Measurements from ENCODE around the gene FAM135A. TPM values are rescaled to one million over a fixed set of nuclear protein-coding genes. Genes with fewer than 3 reads are reported as not detected.
"Not testable (repeated sequence)": the region's sequence is repeated elsewhere in the genome, so short reads cannot be mapped to it uniquely, and the experiment has no call there.

Gene FAM135A
- total and polyA plus RNA-seq, 4 donors, result 6.9 to 25.7 (median 16.1) TPM

DNA sequence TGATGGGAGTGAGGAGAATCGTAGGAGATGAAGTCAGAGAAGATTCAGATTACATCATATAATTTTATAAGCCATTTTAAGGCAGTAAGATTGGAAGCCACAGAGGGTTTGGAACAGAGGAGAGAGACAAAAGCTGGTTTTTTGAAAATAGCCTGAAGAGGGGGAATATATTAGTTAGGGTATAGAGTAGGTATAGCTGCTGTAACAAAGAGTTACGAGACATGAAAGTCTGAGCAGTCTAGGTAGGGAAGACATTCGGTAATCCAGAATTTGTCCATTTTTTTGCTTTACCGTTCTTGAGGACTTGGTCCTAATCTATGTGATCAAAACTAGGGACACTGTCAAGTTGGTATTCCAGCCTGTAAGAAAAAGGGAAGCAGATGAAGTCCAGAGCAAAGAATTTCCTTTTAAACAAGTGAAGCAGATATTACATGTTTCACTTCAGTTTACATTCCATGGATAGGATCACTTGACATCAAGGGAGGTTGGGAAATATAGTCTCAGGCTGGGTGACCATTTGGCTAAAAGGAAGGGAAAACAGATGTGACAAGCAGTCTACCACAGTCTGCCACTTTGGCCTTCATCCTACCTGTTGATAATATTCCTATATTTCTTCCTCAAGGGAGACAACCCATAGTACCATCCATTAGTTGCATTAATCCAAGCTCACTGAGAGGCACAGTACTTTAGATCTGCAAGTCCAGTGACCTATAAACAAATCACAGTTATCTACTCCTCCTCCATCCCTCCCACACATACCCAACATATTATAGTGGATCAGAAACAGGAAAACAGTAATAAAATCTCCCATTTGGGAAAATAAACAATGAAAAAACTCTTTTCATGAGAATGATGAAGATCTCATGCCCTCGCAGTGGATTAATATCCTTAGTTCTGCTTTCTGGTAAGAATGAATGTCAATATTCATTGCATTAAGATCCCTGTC lies 10.2 kb downstream of the FAM135A start:
- H3K4me1 ChIP-seq (ENCODE audit: control insufficient read depth in 1 of 2, insufficient read depth in 2 of 2, low read length in 2 of 2), result no peaks in the 10 kb centered on the region
- no peaks in the 10 kb centered on the region for H3K9me3 ChIP-seq (ENCODE audit: control insufficient read depth, low read length)
- H3K4me3 ChIP-seq (ENCODE audit: low read length in 2 of 2), result no peak overlapping the region
- WGBS, 2 donors, result 92% methylated on average over 5 of the region's 5 CpGs
- intact Hi-C loops (cut with DNase I), result no loop called here
- ATAC-seq (ENCODE audit: low FRiP score) (no peak), DNase-seq (no peak)
- H3K27me3 ChIP-seq (ENCODE audit: control insufficient read depth in 1 of 2, insufficient read depth in 2 of 2, low read length in 1 of 2), result no peaks in the 10 kb centered on the region
- peaks cover 3% of the 10 kb centered on the region in 2 donors for H3K36me3 ChIP-seq (ENCODE audit: control insufficient read depth in 1 of 2, insufficient read depth in 2 of 2, low read length in 1 of 2)
- H3K27ac ChIP-seq (ENCODE audit: low read depth in 1 of 2, low read length in 2 of 2), result no peak overlapping the region

DNA sequence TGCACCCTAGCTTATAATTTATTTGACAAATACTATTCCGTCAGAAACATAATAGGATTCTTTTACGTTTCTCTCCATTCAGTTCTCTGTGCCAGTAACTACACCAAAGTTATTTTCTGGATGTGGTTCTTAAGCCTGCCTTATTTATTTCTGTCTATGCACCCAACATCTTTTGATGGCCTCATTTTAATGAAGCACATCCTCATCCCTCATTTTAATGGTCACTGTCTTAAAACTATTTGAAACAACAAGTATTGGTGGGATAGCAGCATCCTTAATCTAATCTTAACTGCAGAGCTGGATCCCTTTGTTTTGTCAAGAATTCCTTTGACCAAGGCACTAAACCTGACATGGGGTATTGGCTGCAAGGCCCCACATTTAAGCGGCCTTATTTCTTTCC lies 11.0 kb downstream of the FAM135A start:
- H3K9me3 ChIP-seq (ENCODE audit: control insufficient read depth, low read length), result no peaks in the 10 kb centered on the region
- no peak overlapping the region for H3K4me3 ChIP-seq (ENCODE audit: low read length in 2 of 2)
- H3K4me1 ChIP-seq (ENCODE audit: control insufficient read depth in 1 of 2, insufficient read depth in 2 of 2, low read length in 2 of 2), result no peaks in the 10 kb centered on the region
- 80 to 85% methylated on average over 3 of the region's 3 CpGs for WGBS, 2 donors
- H3K27me3 ChIP-seq (ENCODE audit: control insufficient read depth in 1 of 2, insufficient read depth in 2 of 2, low read length in 1 of 2), result no peaks in the 10 kb centered on the region
- ATAC-seq (ENCODE audit: low FRiP score) (no peak), DNase-seq (no peak)
- H3K27ac ChIP-seq (ENCODE audit: low read depth in 1 of 2, low read length in 2 of 2), result no peak overlapping the region
- H3K36me3 ChIP-seq (ENCODE audit: control insufficient read depth in 1 of 2, insufficient read depth in 2 of 2, low read length in 1 of 2), result peaks cover 0 to 3% of the 10 kb centered on the region in 2 donors
- intact Hi-C loops (cut with DNase I), result no loop called here

DNA sequence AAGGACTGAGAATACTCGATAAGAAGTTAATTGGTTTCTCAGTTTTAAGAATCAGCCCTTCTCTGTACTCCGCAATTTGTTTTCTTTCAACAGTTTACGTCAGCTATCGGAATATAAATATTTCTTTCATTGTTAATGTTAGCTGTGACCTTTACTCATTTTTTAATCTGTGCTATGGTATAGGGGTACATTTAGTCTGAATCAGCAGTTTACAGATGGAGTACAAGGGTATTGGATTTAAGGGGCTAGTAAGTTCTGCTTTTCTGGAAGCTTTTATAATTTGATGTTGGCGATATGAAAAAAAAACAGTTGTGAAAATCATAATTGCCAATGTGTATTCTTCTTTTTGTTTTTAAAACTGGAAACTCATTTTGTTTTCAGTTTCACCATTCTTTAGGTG lies 23.0 kb downstream of the FAM135A start:
- Histone ChIP-seq H3K4me1 (ENCODE audit: control insufficient read depth in 1 of 2, insufficient read depth in 2 of 2, low read length in 2 of 2) (no peaks in the 10 kb centered on the region), H3K27ac (ENCODE audit: low read depth in 1 of 2, low read length in 2 of 2) (no peak overlapping the region), H3K27me3 (ENCODE audit: control insufficient read depth in 1 of 2, insufficient read depth in 2 of 2, low read length in 1 of 2) (no peaks in the 10 kb centered on the region), H3K36me3 (ENCODE audit: control insufficient read depth in 1 of 2, insufficient read depth in 2 of 2, low read length in 1 of 2) (no peaks in the 10 kb centered on the region), H3K9me3 (ENCODE audit: control insufficient read depth, low read length) (peaks cover 1% of the 10 kb centered on the region), H3K4me3 (ENCODE audit: low read length in 2 of 2) (no peak overlapping the region)
- 92 to 97% methylated on average over 5 of the region's 5 CpGs for WGBS, 2 donors
- DNase-seq, result no peak
- intact Hi-C loops (cut with DNase I), result no loop called here
- no peak for ATAC-seq (ENCODE audit: low FRiP score)

GRCh38 chr6:70445001-70445400 lies 31.7 kb downstream of the FAM135A start:
- intact Hi-C loops (cut with DNase I), result no loop called here
- H3K9me3 ChIP-seq (ENCODE audit: control insufficient read depth, low read length), result no peaks in the 10 kb centered on the region
- no peaks in the 10 kb centered on the region for H3K36me3 ChIP-seq (ENCODE audit: control insufficient read depth in 1 of 2, insufficient read depth in 2 of 2, low read length in 1 of 2)
- no peak overlapping the region for H3K27ac ChIP-seq (ENCODE audit: low read depth in 1 of 2, low read length in 2 of 2)
- H3K4me3 ChIP-seq (ENCODE audit: low read length in 2 of 2), result no peak overlapping the region
- 86 to 94% methylated on average over 2 of the region's 2 CpGs for WGBS, 2 donors
- no peaks in the 10 kb centered on the region for H3K4me1 ChIP-seq (ENCODE audit: control insufficient read depth in 1 of 2, insufficient read depth in 2 of 2, low read length in 2 of 2)
- ATAC-seq (ENCODE audit: low FRiP score), result no peak
- no peak for DNase-seq
- no peaks in the 10 kb centered on the region for H3K27me3 ChIP-seq (ENCODE audit: control insufficient read depth in 1 of 2, insufficient read depth in 2 of 2, low read length in 1 of 2)

DNA sequence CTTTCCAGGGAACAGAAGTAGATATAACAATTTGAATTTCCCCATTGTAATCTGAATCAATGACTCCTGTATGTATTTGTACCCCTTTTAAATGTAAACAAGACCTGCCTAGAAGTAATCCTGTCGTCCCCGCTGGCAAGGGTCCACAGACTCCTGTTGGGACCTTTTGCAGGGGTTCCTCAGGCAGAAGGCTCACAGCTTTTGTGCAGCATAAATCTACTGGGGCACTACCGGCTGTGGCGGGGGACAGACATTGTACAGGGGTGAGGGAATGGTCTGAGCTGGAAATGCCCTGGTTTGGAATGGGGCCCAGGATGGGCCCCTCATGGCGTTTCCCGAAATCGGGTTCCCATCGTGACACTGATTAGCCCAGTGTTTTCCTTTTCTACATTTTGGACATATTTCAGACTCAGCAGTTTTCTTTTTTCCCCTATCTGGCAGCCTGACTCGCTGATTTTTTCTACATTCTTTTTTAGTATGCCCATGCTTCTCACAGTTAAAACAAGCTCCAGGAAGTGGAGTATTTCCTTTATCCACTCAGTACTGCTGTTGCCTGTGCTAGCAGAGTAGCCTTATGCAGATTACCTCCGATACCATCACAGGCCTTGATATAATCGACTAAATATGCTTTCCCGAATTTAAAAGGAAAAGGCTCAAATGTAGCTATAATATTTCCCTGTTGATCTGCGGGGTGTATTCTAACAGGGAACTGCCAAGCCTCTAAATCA lies 34.2 kb downstream of the FAM135A start:
- H3K4me1 ChIP-seq (ENCODE audit: control insufficient read depth in 1 of 2, insufficient read depth in 2 of 2, low read length in 2 of 2); DNase-seq; intact Hi-C loops (cut with DNase I); H3K27me3 ChIP-seq (ENCODE audit: control insufficient read depth in 1 of 2, insufficient read depth in 2 of 2, low read length in 1 of 2); H3K9me3 ChIP-seq (ENCODE audit: control insufficient read depth, low read length); H3K36me3 ChIP-seq (ENCODE audit: control insufficient read depth in 1 of 2, insufficient read depth in 2 of 2, low read length in 1 of 2); ATAC-seq (ENCODE audit: low FRiP score); H3K4me3 ChIP-seq (ENCODE audit: low read length in 2 of 2): not testable (repeated sequence)
- peak overlapping the region in 1 of 2 donors; percentile 44 for H3K27ac ChIP-seq (ENCODE audit: low read depth in 1 of 2, low read length in 2 of 2)
- 5 to 11% methylated on average over 13 of the region's 13 CpGs for WGBS, 2 donors

- H3K27me3 ChIP-seq (ENCODE audit: control insufficient read depth in 1 of 2, insufficient read depth in 2 of 2, low read length in 1 of 2); H3K4me1 ChIP-seq (ENCODE audit: control insufficient read depth in 1 of 2, insufficient read depth in 2 of 2, low read length in 2 of 2); intact Hi-C loops (cut with DNase I); ATAC-seq (ENCODE audit: low FRiP score); H3K36me3 ChIP-seq (ENCODE audit: control insufficient read depth in 1 of 2, insufficient read depth in 2 of 2, low read length in 1 of 2); DNase-seq; H3K4me3 ChIP-seq (ENCODE audit: low read length in 2 of 2); H3K27ac ChIP-seq (ENCODE audit: low read depth in 1 of 2, low read length in 2 of 2); H3K9me3 ChIP-seq (ENCODE audit: control insufficient read depth, low read length): not testable (repeated sequence)
- WGBS, 2 donors, result 97 to 98% methylated on average over 2 of the region's 2 CpGs
Observed at GRCh38 chr6:70453899-70454298, 40.6 kb downstream of the FAM135A start.

DNA sequence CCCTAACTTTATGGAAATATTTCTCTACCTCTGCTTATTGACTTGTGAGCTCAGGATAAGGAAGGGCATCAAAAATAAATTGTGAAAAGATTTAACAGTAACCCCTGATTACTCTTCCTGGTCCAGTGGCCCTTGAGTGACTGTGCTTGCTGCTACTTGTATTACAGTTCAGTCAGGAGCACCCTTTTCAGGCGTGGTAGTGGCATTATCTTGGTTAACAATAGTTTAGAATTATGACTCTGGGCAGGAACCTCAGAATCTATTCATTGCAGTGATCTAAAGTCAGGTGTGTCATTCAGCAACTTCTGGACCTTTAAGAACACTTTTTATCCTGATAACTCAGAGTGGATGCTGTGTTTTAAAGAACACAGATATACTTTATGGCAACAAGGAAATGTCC lies 43.4 kb downstream of the FAM135A start:
- Histone ChIP-seq H3K36me3 (ENCODE audit: control insufficient read depth in 1 of 2, insufficient read depth in 2 of 2, low read length in 1 of 2) (no peaks in the 10 kb centered on the region), H3K27ac (ENCODE audit: low read depth in 1 of 2, low read length in 2 of 2) (no peak overlapping the region), H3K4me1 (ENCODE audit: control insufficient read depth in 1 of 2, insufficient read depth in 2 of 2, low read length in 2 of 2) (no peaks in the 10 kb centered on the region), H3K27me3 (ENCODE audit: control insufficient read depth in 1 of 2, insufficient read depth in 2 of 2, low read length in 1 of 2) (no peaks in the 10 kb centered on the region), H3K4me3 (ENCODE audit: low read length in 2 of 2) (no peak overlapping the region), H3K9me3 (ENCODE audit: control insufficient read depth, low read length) (no peaks in the 10 kb centered on the region)
- DNase-seq (no peak), ATAC-seq (ENCODE audit: low FRiP score) (no peak)
- 61 to 71% methylated on average over 1 of the region's 1 CpG for WGBS, 2 donors
- intact Hi-C loops (cut with DNase I), result no loop called here

DNA sequence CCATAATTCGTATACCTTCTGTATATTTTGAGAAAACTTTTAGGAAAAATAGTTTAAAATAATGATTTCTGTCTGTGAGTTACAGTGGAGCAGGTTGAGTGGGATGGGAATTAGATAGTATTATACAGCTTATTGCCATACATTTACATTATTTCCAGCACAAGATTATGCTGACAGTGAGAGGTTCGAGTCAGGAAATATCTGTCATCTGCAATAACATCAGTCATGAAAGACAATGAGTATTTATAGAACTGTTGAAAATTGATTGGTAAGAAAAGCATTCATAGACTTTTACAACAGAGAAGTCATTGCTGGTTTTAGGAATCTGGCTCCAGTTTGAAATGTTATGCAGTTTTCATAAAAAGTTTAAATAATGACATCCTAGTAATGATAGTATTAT lies 45.9 kb downstream of the FAM135A start:
- H3K4me1 ChIP-seq (ENCODE audit: control insufficient read depth in 1 of 2, insufficient read depth in 2 of 2, low read length in 2 of 2), result no peaks in the 10 kb centered on the region
- 81 to 86% methylated on average over 2 of the region's 2 CpGs for WGBS, 2 donors
- ATAC-seq (ENCODE audit: low FRiP score), result no peak

More for the DNA sequence above, 45.9 kb downstream of the FAM135A start:
- no peak for DNase-seq
- Histone ChIP-seq H3K27me3 (ENCODE audit: control insufficient read depth in 1 of 2, insufficient read depth in 2 of 2, low read length in 1 of 2) (no peaks in the 10 kb centered on the region), H3K27ac (ENCODE audit: low read depth in 1 of 2, low read length in 2 of 2) (no peak overlapping the region), H3K4me3 (ENCODE audit: low read length in 2 of 2) (no peak overlapping the region), H3K36me3 (ENCODE audit: control insufficient read depth in 1 of 2, insufficient read depth in 2 of 2, low read length in 1 of 2) (no peaks in the 10 kb centered on the region), H3K9me3 (ENCODE audit: control insufficient read depth, low read length) (no peaks in the 10 kb centered on the region)
- intact Hi-C loops (cut with DNase I), result no loop called here
